LNCaP clone FGC (cell line): ENCODE data around the gene CD4.

Experiments
- DNase-seq: peaks from one replicate; pipeline ENCODE4 v3.0.0-alpha.2; 2011; ENCODE audit warnings: low read depth
- H3K4me3 ChIP-seq: 2 replicates; pipeline ENCODE4 v1.5.1; 2011; ENCODE audit warnings: mild to moderate bottlenecking, low read depth, low read length, control low read depth
- CTCF ChIP-seq: IDR thresholded peaks from 2 replicates; pipeline ENCODE4 v1.5.1; 2012; ENCODE audit warnings: mild to moderate bottlenecking; ENCODE audit not compliant: control insufficient read depth, insufficient read depth; ENCODE audit errors: extremely low read depth

The CD4 gene

GRCh38 chr12:6765634-6766581 lies 23.4 kb upstream of the CD4 start, which contains the start of gene PTMS:
Gene PTMS (plus strand): TSS chr12:6766363. CDS start chr12:6766706, 343 bp downstream.
- peak within 1 kb of the TSS; percentile 81 for H3K4me3 ChIP-seq
- no peak for TF ChIP-seq CTCF
- peak; percentile 70 for DNase-seq

GRCh38 chr12:6766651-6767349 lies 22.5 kb upstream of the CD4 start:
- H3K4me3 ChIP-seq, result peak overlapping the region; percentile 81
- DNase-seq, result no peak
- peak; percentile 94 for TF ChIP-seq CTCF

- peak overlapping the region; percentile 81 for H3K4me3 ChIP-seq
- TF ChIP-seq CTCF, result no peak
- DNase-seq, result no peak
Measured at GRCh38 chr12:6767353-6768319, 21.7 kb upstream of the CD4 start.

- no peak for DNase-seq
- H3K4me3 ChIP-seq, result peak overlapping the region; percentile 81
Measured at GRCh38 chr12:6768437-6768914, 20.9 kb upstream of the CD4 start.

GRCh38 chr12:6768990-6769389 lies 20.3 kb upstream of the CD4 start:
- no peak for DNase-seq
- H3K4me3 ChIP-seq, result peak overlapping the region; percentile 81
- TF ChIP-seq CTCF, result no peak

More at GRCh38 chr12:6768437-6768914, 20.9 kb upstream of the CD4 start:
- no peak for TF ChIP-seq CTCF

GRCh38 chr12:6769666-6770065 lies 19.7 kb upstream of the CD4 start:
- no peak for TF ChIP-seq CTCF
- no peak overlapping the region for H3K4me3 ChIP-seq

More at GRCh38 chr12:6769666-6770065, 19.7 kb upstream of the CD4 start:
- DNase-seq, result no peak
